HEK293T (cell line): ENCODE measurements around the gene ARMC8.

Experiments
- BHLHE40 ChIP-seq: fragments of 450-650 bp; IDR thresholded peaks from 2 replicates; pipeline ENCODE4 v1.6.1; 2016; ENCODE audit warnings: mild to moderate bottlenecking, moderate library complexity, borderline replicate concordance
- ELF4 ChIP-seq: fragments of 450-650 bp; IDR thresholded peaks from 2 replicates; pipeline ENCODE4 v1.6.1; 2017; ENCODE audit warnings: antibody characterized with exemption
- FOXA1 ChIP-seq: fragments of 450-650 bp; IDR thresholded peaks from 2 replicates; pipeline ENCODE4 v1.6.1; 2016; ENCODE audit warnings: mild to moderate bottlenecking
- FOXK2 ChIP-seq: fragments of 450-650 bp; IDR thresholded peaks from 2 replicates; pipeline ENCODE4 v1.6.1; 2016; ENCODE audit warnings: mild to moderate bottlenecking
- FOXM1 ChIP-seq: fragments of 450-650 bp; IDR thresholded peaks from 2 replicates; pipeline ENCODE4 v1.6.1; 2017; ENCODE audit warnings: mild to moderate bottlenecking, borderline replicate concordance
- NFRKB ChIP-seq: fragments of 450-650 bp; IDR thresholded peaks from 2 replicates; pipeline ENCODE4 v1.6.1; 2016; ENCODE audit warnings: mild to moderate bottlenecking, moderate library complexity
- SP1 ChIP-seq: fragments of 450-650 bp; IDR thresholded peaks from 2 replicates; pipeline ENCODE4 v1.6.1; 2017
- SUZ12 ChIP-seq: fragments of 450-650 bp; IDR thresholded peaks from 2 replicates; pipeline ENCODE4 v1.6.1; 2016; ENCODE audit warnings: mild to moderate bottlenecking
- TF ChIP-seq, protein P1 (sequence below): fragments of 450-650 bp; IDR thresholded peaks from 2 replicates; pipeline ENCODE4 v1.6.1; 2016

DNA sequence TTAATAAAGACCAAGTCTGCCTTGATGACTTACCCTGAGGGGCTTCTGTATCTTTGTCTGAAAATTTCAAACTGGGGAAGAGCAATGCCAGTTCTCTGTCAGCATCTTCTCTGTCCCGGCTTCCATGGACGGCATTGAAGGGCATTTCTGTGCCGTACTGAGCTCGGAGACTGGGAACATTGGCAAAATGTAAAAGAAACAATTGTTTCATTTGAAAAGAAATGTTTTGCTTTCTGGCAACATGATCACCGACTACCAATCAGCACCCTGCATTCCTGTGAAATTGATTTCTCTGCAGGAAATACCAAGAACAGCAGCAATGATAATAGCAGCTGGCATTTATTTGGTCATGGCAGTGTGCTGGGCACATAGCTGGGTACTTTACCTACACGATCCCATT lies 116.4 kb downstream of the ARMC8 start:
- TF ChIP-seq FOXM1 (no peak), FOXA1 (no peak), BHLHE40 (no peak), FOXK2 (no peak), NFRKB (no peak), SUZ12 (no peak), SP1 (no peak), ELF4 (no peak)
- TF ChIP-seq, protein P1, sequence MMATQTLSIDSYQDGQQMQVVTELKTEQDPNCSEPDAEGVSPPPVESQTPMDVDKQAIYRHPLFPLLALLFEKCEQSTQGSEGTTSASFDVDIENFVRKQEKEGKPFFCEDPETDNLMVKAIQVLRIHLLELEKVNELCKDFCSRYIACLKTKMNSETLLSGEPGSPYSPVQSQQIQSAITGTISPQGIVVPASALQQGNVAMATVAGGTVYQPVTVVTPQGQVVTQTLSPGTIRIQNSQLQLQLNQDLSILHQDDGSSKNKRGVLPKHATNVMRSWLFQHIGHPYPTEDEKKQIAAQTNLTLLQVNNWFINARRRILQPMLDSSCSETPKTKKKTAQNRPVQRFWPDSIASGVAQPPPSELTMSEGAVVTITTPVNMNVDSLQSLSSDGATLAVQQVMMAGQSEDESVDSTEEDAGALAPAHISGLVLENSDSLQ, result no peak
